ENCODE measurements around the gene EPHA4. TPM values are rescaled to one million over a fixed set of nuclear protein-coding genes. Genes with fewer than 3 reads are reported as not detected.

Gene EPHA4
- total and polyA plus RNA-seq, 2 donors (not counting 1 experiment from before 2014, with no cell fraction given), result 10.7 to 54.9 TPM

GRCh38 chr2:221610675-221611074 lies 38.6 kb upstream of the EPHA4 start:
- H3K4me1 ChIP-seq (ENCODE audit: control insufficient read depth in 2 of 2, insufficient read depth in 2 of 2, low read length in 2 of 2), result no peaks in the 10 kb centered on the region
- peaks cover 0 to 3% (median 0%) of the 10 kb centered on the region in 3 donors for H3K9me3 ChIP-seq (ENCODE audit: control extremely low read depth in 1 of 3, control insufficient read depth in 2 of 3, insufficient read depth in 1 of 3, low read length in 2 of 3)
- no peak overlapping the region for H2AFZ ChIP-seq (ENCODE audit: insufficient read depth, low read depth, low read length, poor library complexity, severe bottlenecking)
- no peaks in the 10 kb centered on the region for H3K36me3 ChIP-seq (replicated peaks in 1 of 2; ENCODE audit: control extremely low read depth in 1 of 2, control insufficient read depth in 1 of 2, extremely low read depth in 1 of 2, insufficient read depth in 2 of 2, low read length in 1 of 2)
- H3K27ac ChIP-seq (ENCODE audit: low read length in 2 of 2), result no peak overlapping the region
- no peaks in the 10 kb centered on the region for H3K9me3 Mint-ChIP-seq (ENCODE audit: insufficient read depth)
- DNase-seq (no peak), ATAC-seq (ENCODE audit: low read depth) (no peak)
- POLR2A ChIA-PET, result no interaction called here
- H3K27ac Mint-ChIP-seq, result no peak overlapping the region
- no peak overlapping the region for H3K9ac ChIP-seq (ENCODE audit: low read length)
- WGBS (ENCODE audit: insufficient coverage), result 80% methylated on average over 8 of the region's 8 CpGs
- no peaks in the 10 kb centered on the region for H4K20me1 ChIP-seq (ENCODE audit: control insufficient read depth, insufficient read depth, low read length, poor library complexity, severe bottlenecking)
- no peak overlapping the region for H3K4me3 ChIP-seq (ENCODE audit: control extremely low read depth in 1 of 5, extremely low read depth in 1 of 5, insufficient read depth in 1 of 5, low read depth in 2 of 5, low read length in 4 of 5)
- intact Hi-C loops (cut with micrococcal nuclease), result no loop called here
- H3K79me2 ChIP-seq (ENCODE audit: control insufficient read depth, insufficient read depth, low read length), result no peaks in the 10 kb centered on the region
- no peak for TF ChIP-seq CTCF (IDR thresholded peaks at IDR 0.05)
- TF ChIP-seq EZH2 (IDR thresholded peaks at IDR 0.05; ENCODE audit: borderline replicate concordance, insufficient read depth, low read depth, low read length, poor library complexity, severe bottlenecking), result no peak
- H3K4me1 Mint-ChIP-seq, result no peaks in the 10 kb centered on the region
- CTCF ChIA-PET, result no interaction called here
- peaks cover 17% of the 10 kb centered on the region for H3K27me3 Mint-ChIP-seq
- H3K4me2 ChIP-seq (replicated peaks; ENCODE audit: low read depth, low read length, poor library complexity, severe bottlenecking), result no peak overlapping the region
- H3K27me3 ChIP-seq (replicated peaks in 1 of 4; ENCODE audit: control extremely low read depth in 1 of 4, control insufficient read depth in 3 of 4, insufficient read depth in 4 of 4, low read length in 3 of 4), result no peaks in the 10 kb centered on the region
- H3K4me3 Mint-ChIP-seq, result no peak overlapping the region

- H3K27ac Mint-ChIP-seq, result no peak overlapping the region
- no peaks in the 10 kb centered on the region for H3K4me1 ChIP-seq (ENCODE audit: control insufficient read depth in 2 of 2, insufficient read depth in 2 of 2, low read length in 2 of 2)
- H3K4me3 Mint-ChIP-seq, result no peak overlapping the region
- intact Hi-C loops (cut with micrococcal nuclease), result no loop called here
- peaks cover 0 to 3% (median 0%) of the 10 kb centered on the region in 3 donors for H3K9me3 ChIP-seq (ENCODE audit: control extremely low read depth in 1 of 3, control insufficient read depth in 2 of 3, insufficient read depth in 1 of 3, low read length in 2 of 3)
- no peak overlapping the region for H3K4me2 ChIP-seq (replicated peaks; ENCODE audit: low read depth, low read length, poor library complexity, severe bottlenecking)
- no peaks in the 10 kb centered on the region for H4K20me1 ChIP-seq (ENCODE audit: control insufficient read depth, insufficient read depth, low read length, poor library complexity, severe bottlenecking)
- no peaks in the 10 kb centered on the region for H3K36me3 ChIP-seq (replicated peaks in 1 of 2; ENCODE audit: control extremely low read depth in 1 of 2, control insufficient read depth in 1 of 2, extremely low read depth in 1 of 2, insufficient read depth in 2 of 2, low read length in 1 of 2)
- CTCF ChIA-PET, result no interaction called here
- POLR2A ChIA-PET, result no interaction called here
- H3K4me3 ChIP-seq (ENCODE audit: control extremely low read depth in 1 of 5, extremely low read depth in 1 of 5, insufficient read depth in 1 of 5, low read depth in 2 of 5, low read length in 4 of 5), result no peak overlapping the region
- no peak overlapping the region for H3K27ac ChIP-seq (ENCODE audit: low read length in 2 of 2)
- H3K27me3 ChIP-seq (replicated peaks in 1 of 4; ENCODE audit: control extremely low read depth in 1 of 4, control insufficient read depth in 3 of 4, insufficient read depth in 4 of 4, low read length in 3 of 4), result no peaks in the 10 kb centered on the region
- DNase-seq (no peak), ATAC-seq (ENCODE audit: low read depth) (no peak)
- TF ChIP-seq CTCF (IDR thresholded peaks at IDR 0.05), result no peak
- TF ChIP-seq EZH2 (IDR thresholded peaks at IDR 0.05; ENCODE audit: borderline replicate concordance, insufficient read depth, low read depth, low read length, poor library complexity, severe bottlenecking), result no peak
- 47% methylated on average over 2 of the region's 2 CpGs for WGBS (ENCODE audit: insufficient coverage)
- H3K9ac ChIP-seq (ENCODE audit: low read length), result no peak overlapping the region
- H3K27me3 Mint-ChIP-seq, result peaks cover 17% of the 10 kb centered on the region
- no peaks in the 10 kb centered on the region for H3K9me3 Mint-ChIP-seq (ENCODE audit: insufficient read depth)
- H3K79me2 ChIP-seq (ENCODE audit: control insufficient read depth, insufficient read depth, low read length), result no peaks in the 10 kb centered on the region
- H3K4me1 Mint-ChIP-seq, result no peaks in the 10 kb centered on the region
- H2AFZ ChIP-seq (ENCODE audit: insufficient read depth, low read depth, low read length, poor library complexity, severe bottlenecking), result no peak overlapping the region
Observed at GRCh38 chr2:221610255-221610654, 38.2 kb upstream of the EPHA4 start.
